Measurements from ENCODE around the gene DRC1.
A peak's percentile ranks its signal among the peaks of the same experiment; 100 is the strongest.

Gene DRC1

GRCh38 chr2:26492749-26493515, 91.2 kb downstream of the DRC1 start:
- DNase-seq (ENCODE audit: low read depth in 2 of 2), result no peak

- no peak for DNase-seq (ENCODE audit: low read depth in 2 of 2)
Measured at GRCh38 chr2:26493566-26493965, 91.8 kb downstream of the DRC1 start.

- no peak for DNase-seq (ENCODE audit: low read depth in 2 of 2)
Measured at GRCh38 chr2:26494199-26494598, 92.5 kb downstream of the DRC1 start.

- DNase-seq (ENCODE audit: low read depth in 2 of 2), result no peak
Measured at GRCh38 chr2:26494891-26495290, 93.2 kb downstream of the DRC1 start.

- DNase-seq (ENCODE audit: low read depth in 2 of 2), result no peak
Measured at GRCh38 chr2:26495705-26496297, 94.1 kb downstream of the DRC1 start.

GRCh38 chr2:26500406-26500805, 98.7 kb downstream of the DRC1 start:
- no peak for DNase-seq (ENCODE audit: low read depth in 2 of 2)

GRCh38 chr2:26503231-26503880, 101.6 kb downstream of the DRC1 start:
- DNase-seq (ENCODE audit: low read depth in 2 of 2), result peak; percentile 66 to 86

GRCh38 chr2:26504002-26504401, 102.3 kb downstream of the DRC1 start:
- no peak for DNase-seq (ENCODE audit: low read depth in 2 of 2)

GRCh38 chr2:26506279-26506678, 104.6 kb downstream of the DRC1 start:
- DNase-seq (ENCODE audit: low read depth in 2 of 2), result no peak
